ENCODE results near the gene PRSS23.

DNA sequence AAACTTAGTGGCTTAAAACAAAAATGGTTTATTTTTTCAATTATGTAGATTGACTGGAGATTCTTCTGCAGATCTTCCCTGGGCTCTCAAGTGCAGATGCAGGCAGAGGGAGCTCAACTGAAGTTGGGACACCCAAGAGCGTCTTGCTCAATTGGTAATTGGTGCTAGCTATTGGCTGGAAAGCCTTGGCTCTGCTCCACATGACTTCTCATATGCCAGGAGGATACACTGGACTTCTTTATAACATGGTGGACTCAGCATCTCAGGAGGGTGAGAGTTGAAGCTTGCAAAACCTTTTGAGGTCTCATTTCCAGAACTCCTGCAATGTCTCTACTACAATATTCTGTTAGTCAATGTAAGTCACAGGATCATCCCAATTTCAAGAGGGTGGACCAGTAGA lies 42.2 kb upstream of the PRSS23 start:
- TF ChIP-seq, protein P1, sequence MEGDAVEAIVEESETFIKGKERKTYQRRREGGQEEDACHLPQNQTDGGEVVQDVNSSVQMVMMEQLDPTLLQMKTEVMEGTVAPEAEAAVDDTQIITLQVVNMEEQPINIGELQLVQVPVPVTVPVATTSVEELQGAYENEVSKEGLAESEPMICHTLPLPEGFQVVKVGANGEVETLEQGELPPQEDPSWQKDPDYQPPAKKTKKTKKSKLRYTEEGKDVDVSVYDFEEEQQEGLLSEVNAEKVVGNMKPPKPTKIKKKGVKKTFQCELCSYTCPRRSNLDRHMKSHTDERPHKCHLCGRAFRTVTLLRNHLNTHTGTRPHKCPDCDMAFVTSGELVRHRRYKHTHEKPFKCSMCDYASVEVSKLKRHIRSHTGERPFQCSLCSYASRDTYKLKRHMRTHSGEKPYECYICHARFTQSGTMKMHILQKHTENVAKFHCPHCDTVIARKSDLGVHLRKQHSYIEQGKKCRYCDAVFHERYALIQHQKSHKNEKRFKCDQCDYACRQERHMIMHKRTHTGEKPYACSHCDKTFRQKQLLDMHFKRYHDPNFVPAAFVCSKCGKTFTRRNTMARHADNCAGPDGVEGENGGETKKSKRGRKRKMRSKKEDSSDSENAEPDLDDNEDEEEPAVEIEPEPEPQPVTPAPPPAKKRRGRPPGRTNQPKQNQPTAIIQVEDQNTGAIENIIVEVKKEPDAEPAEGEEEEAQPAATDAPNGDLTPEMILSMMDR (IDR thresholded peaks at IDR 0.05) = no peak
- TF ChIP-seq POLR2A (IDR thresholded peaks at IDR 0.05) = no peak
